Measurements from ENCODE around the gene ZNF649.

Gene ZNF649

GRCh38 chr19:51884713-51885112, 20.1 kb downstream of the ZNF649 start:
- no peaks in the 10 kb centered on the region for H3K9me2 ChIP-seq (replicated peaks; ENCODE audit: low read depth, low read length)
- H4K20me1 ChIP-seq (ENCODE audit: insufficient read depth, low read length, poor library complexity, severe bottlenecking): no peaks in the 10 kb centered on the region
- H3K4me2 ChIP-seq (ENCODE audit: low read depth, low read length, poor library complexity, severe bottlenecking): no peak overlapping the region
- no peak overlapping the region for H2AFZ ChIP-seq (ENCODE audit: low read length)
- no peak for TF ChIP-seq CTCF (conservative IDR thresholded peaks at IDR 0.05; ENCODE audit: low read length)
- TF ChIP-seq EZH2phosphoT487 (IDR thresholded peaks at IDR 0.05; ENCODE audit: borderline replicate concordance): no peak
- H3K27me3 ChIP-seq (ENCODE audit: insufficient read depth, low read length, poor library complexity, severe bottlenecking): no peaks in the 10 kb centered on the region
- no peaks in the 10 kb centered on the region for H3F3A ChIP-seq (ENCODE audit: low read depth)
- H3K9ac ChIP-seq (ENCODE audit: low read depth, low read length, poor library complexity, severe bottlenecking): no peak overlapping the region
- no peaks in the 10 kb centered on the region for H3K79me2 ChIP-seq (ENCODE audit: insufficient read depth, low read length)
- H3K36me3 ChIP-seq (ENCODE audit: insufficient read depth, low read length): peaks cover 30% of the 10 kb centered on the region
- peaks cover 19% of the 10 kb centered on the region; the same call in 1 of the 2 replicates for H3K9me3 ChIP-seq (ENCODE audit: insufficient read depth, low read depth, low read length)
- no peaks in the 10 kb centered on the region for H3K4me1 ChIP-seq (ENCODE audit: insufficient read depth, low read length, poor library complexity, severe bottlenecking)
- H3K4me3 ChIP-seq (ENCODE audit: low read length, poor library complexity, severe bottlenecking): no peak overlapping the region

GRCh38 chr19:51882518-51882917, 22.3 kb downstream of the ZNF649 start:
- H3K9ac ChIP-seq (ENCODE audit: low read depth, low read length, poor library complexity, severe bottlenecking): no peak overlapping the region
- H3K4me2 ChIP-seq (ENCODE audit: low read depth, low read length, poor library complexity, severe bottlenecking): no peak overlapping the region
- H3F3A ChIP-seq (ENCODE audit: low read depth): no peaks in the 10 kb centered on the region
- H3K4me1 ChIP-seq (ENCODE audit: insufficient read depth, low read length, poor library complexity, severe bottlenecking): no peaks in the 10 kb centered on the region
- H3K9me3 ChIP-seq (ENCODE audit: insufficient read depth, low read depth, low read length): peaks cover 14% of the 10 kb centered on the region; the same call in 1 of the 2 replicates
- H3K4me3 ChIP-seq (ENCODE audit: low read length, poor library complexity, severe bottlenecking): no peak overlapping the region
- no peaks in the 10 kb centered on the region for H3K79me2 ChIP-seq (ENCODE audit: insufficient read depth, low read length)
- H3K9me2 ChIP-seq (replicated peaks; ENCODE audit: low read depth, low read length): no peaks in the 10 kb centered on the region
- peaks cover 32% of the 10 kb centered on the region for H3K36me3 ChIP-seq (ENCODE audit: insufficient read depth, low read length)
- TF ChIP-seq CTCF (conservative IDR thresholded peaks at IDR 0.05; ENCODE audit: low read length): no peak
- H4K20me1 ChIP-seq (ENCODE audit: insufficient read depth, low read length, poor library complexity, severe bottlenecking): no peaks in the 10 kb centered on the region
- no peak overlapping the region for H2AFZ ChIP-seq (ENCODE audit: low read length)
- H3K27me3 ChIP-seq (ENCODE audit: insufficient read depth, low read length, poor library complexity, severe bottlenecking): no peaks in the 10 kb centered on the region

DNA sequence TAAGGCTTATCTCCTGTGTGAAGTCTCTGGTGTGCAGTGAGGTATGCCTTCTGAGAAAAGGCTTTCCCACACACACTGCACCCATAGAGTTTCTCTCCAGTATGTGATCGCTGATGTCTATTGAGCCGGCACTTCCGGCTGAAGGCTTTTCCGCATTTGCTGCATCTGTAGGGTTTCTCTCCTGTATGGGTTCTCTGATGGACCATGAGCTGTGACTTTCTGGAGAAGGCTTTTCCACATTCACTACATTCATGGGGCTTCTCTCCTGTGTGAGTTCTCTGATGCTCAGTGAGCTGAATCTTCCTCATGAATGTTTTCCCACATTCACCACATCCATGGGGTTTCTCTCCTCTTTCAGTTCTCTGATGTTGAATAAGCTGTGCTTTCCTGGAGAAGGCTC, 31.7 kb downstream of the ZNF649 start:
- Histone ChIP-seq H3K79me2 (ENCODE audit: insufficient read depth, low read length) (no peaks in the 10 kb centered on the region), H3K36me3 (ENCODE audit: insufficient read depth, low read length) (peaks cover 59% of the 10 kb centered on the region), H3K9ac (ENCODE audit: low read depth, low read length, poor library complexity, severe bottlenecking) (no peak overlapping the region)

More for the DNA sequence above, 31.7 kb downstream of the ZNF649 start:
- no peak overlapping the region for H2AFZ ChIP-seq (ENCODE audit: low read length)
- no peaks in the 10 kb centered on the region for H4K20me1 ChIP-seq (ENCODE audit: insufficient read depth, low read length, poor library complexity, severe bottlenecking)
- H3F3A ChIP-seq (ENCODE audit: low read depth): no peaks in the 10 kb centered on the region
- H3K4me2 ChIP-seq (ENCODE audit: low read depth, low read length, poor library complexity, severe bottlenecking): no peak overlapping the region
- TF ChIP-seq CTCF (conservative IDR thresholded peaks at IDR 0.05; ENCODE audit: low read length) (no peak), EZH2phosphoT487 (IDR thresholded peaks at IDR 0.05; ENCODE audit: borderline replicate concordance) (no peak)
- no peak overlapping the region for H3K4me3 ChIP-seq (ENCODE audit: low read length, poor library complexity, severe bottlenecking)
- no peaks in the 10 kb centered on the region for H3K9me2 ChIP-seq (replicated peaks; ENCODE audit: low read depth, low read length)
- peaks cover 39% of the 10 kb centered on the region; the same call in 1 of the 2 replicates for H3K9me3 ChIP-seq (ENCODE audit: insufficient read depth, low read depth, low read length)
- H3K27me3 ChIP-seq (ENCODE audit: insufficient read depth, low read length, poor library complexity, severe bottlenecking): no peaks in the 10 kb centered on the region
- H3K4me1 ChIP-seq (ENCODE audit: insufficient read depth, low read length, poor library complexity, severe bottlenecking): no peaks in the 10 kb centered on the region

Data from Loucy (cell line).